ENCODE results near the gene AFMID. TPM values are rescaled to one million over a fixed set of nuclear protein-coding genes. Genes with fewer than 3 reads are reported as not detected.

The AFMID gene
- total and polyA plus RNA-seq, 2 of the 13 experiments (the other 11 are each of a cell fraction or from before 2014, with no cell fraction given): 249 to 270 TPM

DNA sequence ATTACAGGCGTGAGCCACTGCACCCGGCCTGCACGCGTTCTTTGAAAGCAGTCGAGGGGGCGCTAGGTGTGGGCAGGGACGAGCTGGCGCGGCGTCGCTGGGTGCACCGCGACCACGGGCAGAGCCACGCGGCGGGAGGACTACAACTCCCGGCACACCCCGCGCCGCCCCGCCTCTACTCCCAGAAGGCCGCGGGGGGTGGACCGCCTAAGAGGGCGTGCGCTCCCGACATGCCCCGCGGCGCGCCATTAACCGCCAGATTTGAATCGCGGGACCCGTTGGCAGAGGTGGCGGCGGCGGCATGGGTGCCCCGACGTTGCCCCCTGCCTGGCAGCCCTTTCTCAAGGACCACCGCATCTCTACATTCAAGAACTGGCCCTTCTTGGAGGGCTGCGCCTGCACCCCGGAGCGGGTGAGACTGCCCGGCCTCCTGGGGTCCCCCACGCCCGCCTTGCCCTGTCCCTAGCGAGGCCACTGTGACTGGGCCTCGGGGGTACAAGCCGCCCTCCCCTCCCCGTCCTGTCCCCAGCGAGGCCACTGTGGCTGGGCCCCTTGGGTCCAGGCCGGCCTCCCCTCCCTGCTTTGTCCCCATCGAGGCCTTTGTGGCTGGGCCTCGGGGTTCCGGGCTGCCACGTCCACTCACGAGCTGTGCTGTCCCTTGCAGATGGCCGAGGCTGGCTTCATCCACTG is 27.0 kb downstream of the AFMID start, which contains the start of gene BIRC5 (continued):
- TF ChIP-seq FOXC1 (CRISPR knock-in tag; IDR thresholded peaks at IDR 0.05; ENCODE audit: borderline replicate concordance) (peak; percentile 56), GTF2F1 (IDR thresholded peaks at IDR 0.05; ENCODE audit: low read length) (no peak), CCAR2 (optimal IDR thresholded peaks at IDR 0.05; ENCODE audit: low read depth, low read length) (no peak), HNRNPUL1 (IDR thresholded peaks at IDR 0.05; ENCODE audit: low read depth, low read length) (peak; percentile 67; the same call in 1 of the 2 replicates), ZFP36L1 (CRISPR knock-in tag; IDR thresholded peaks at IDR 0.05) (peak; percentile 93), PITX1 (CRISPR knock-in tag; IDR thresholded peaks at IDR 0.05) (peak; percentile 67; the same call in 1 of the 2 replicates), ZNF34 (CRISPR knock-in tag; IDR thresholded peaks at IDR 0.05; ENCODE audit: borderline replicate concordance) (0 out of 2 replicates have a peak, but pooled peaks have one; percentile 92), CCDC6 (CRISPR knock-in tag; IDR thresholded peaks at IDR 0.05) (peak; percentile 96), ZFYVE20 (CRISPR knock-in tag; IDR thresholded peaks at IDR 0.05; ENCODE audit: borderline replicate concordance, low read depth) (peak; percentile 94), ZNF296 (CRISPR knock-in tag; conservative IDR thresholded peaks at IDR 0.05) (peak; percentile 57; the same call in 1 of the 2 replicates), SRSF9 (IDR thresholded peaks at IDR 0.05; ENCODE audit: borderline replicate concordance, insufficient read depth, low read depth, low read length, poor library complexity, severe bottlenecking) (no peak), MIXL1 (CRISPR knock-in tag; IDR thresholded peaks at IDR 0.05) (no peak), MEIS1 (CRISPR knock-in tag; IDR thresholded peaks at IDR 0.05; ENCODE audit: borderline replicate concordance) (peak; percentile 77), HNRNPH1 (optimal IDR thresholded peaks at IDR 0.05; ENCODE audit: low read depth, low read length) (no peak)
- TF ChIP-seq, protein P1, sequence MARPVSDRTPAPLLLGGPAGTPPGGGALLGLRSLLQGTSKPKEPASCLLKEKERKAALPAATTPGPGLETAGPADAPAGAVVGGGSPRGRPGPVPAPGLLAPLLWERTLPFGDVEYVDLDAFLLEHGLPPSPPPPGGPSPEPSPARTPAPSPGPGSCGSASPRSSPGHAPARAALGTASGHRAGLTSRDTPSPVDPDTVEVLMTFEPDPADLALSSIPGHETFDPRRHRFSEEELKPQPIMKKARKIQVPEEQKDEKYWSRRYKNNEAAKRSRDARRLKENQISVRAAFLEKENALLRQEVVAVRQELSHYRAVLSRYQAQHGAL (CRISPR knock-in tag; IDR thresholded peaks at IDR 0.05; ENCODE audit: not compliant biosample characterization): peak; percentile 55
- TF ChIP-seq, protein P2, sequence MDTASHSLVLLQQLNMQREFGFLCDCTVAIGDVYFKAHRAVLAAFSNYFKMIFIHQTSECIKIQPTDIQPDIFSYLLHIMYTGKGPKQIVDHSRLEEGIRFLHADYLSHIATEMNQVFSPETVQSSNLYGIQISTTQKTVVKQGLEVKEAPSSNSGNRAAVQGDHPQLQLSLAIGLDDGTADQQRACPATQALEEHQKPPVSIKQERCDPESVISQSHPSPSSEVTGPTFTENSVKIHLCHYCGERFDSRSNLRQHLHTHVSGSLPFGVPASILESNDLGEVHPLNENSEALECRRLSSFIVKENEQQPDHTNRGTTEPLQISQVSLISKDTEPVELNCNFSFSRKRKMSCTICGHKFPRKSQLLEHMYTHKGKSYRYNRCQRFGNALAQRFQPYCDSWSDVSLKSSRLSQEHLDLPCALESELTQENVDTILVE (CRISPR knock-in tag; IDR thresholded peaks at IDR 0.05): peak; percentile 31; the same call in 1 of the 2 replicates
- TF ChIP-seq, protein P3, sequence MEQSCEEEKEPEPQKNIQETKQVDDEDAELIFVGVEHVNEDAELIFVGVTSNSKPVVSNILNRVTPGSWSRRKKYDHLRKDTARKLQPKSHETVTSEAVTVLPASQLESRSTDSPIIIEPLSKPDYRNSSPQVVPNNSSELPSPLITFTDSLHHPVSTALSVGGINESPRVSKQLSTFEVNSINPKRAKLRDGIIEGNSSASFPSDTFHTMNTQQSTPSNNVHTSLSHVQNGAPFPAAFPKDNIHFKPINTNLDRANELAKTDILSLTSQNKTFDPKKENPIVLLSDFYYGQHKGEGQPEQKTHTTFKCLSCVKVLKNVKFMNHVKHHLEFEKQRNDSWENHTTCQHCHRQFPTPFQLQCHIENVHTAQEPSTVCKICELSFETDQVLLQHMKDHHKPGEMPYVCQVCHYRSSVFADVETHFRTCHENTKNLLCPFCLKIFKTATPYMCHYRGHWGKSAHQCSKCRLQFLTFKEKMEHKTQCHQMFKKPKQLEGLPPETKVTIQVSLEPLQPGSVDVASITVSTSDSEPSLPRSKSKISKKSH (CRISPR knock-in tag; IDR thresholded peaks at IDR 0.05; ENCODE audit: borderline replicate concordance): peak; percentile 70; the same call in 1 of the 2 replicates
- TF ChIP-seq, protein P4, sequence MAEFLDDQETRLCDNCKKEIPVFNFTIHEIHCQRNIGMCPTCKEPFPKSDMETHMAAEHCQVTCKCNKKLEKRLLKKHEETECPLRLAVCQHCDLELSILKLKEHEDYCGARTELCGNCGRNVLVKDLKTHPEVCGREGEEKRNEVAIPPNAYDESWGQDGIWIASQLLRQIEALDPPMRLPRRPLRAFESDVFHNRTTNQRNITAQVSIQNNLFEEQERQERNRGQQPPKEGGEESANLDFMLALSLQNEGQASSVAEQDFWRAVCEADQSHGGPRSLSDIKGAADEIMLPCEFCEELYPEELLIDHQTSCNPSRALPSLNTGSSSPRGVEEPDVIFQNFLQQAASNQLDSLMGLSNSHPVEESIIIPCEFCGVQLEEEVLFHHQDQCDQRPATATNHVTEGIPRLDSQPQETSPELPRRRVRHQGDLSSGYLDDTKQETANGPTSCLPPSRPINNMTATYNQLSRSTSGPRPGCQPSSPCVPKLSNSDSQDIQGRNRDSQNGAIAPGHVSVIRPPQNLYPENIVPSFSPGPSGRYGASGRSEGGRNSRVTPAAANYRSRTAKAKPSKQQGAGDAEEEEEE (CRISPR knock-in tag; IDR thresholded peaks at IDR 0.05; ENCODE audit: borderline replicate concordance): no peak
- TF ChIP-seq, protein P5, sequence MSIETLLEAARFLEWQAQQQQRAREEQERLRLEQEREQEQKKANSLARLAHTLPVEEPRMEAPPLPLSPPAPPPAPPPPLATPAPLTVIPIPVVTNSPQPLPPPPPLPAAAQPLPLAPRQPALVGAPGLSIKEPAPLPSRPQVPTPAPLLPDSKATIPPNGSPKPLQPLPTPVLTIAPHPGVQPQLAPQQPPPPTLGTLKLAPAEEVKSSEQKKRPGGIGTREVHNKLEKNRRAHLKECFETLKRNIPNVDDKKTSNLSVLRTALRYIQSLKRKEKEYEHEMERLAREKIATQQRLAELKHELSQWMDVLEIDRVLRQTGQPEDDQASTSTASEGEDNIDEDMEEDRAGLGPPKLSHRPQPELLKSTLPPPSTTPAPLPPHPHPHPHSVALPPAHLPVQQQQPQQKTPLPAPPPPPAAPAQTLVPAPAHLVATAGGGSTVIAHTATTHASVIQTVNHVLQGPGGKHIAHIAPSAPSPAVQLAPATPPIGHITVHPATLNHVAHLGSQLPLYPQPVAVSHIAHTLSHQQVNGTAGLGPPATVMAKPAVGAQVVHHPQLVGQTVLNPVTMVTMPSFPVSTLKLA (IDR thresholded peaks at IDR 0.05): peak; percentile 82

Data from HepG2 (cell line).